Midbrain (tissue), 1 donor: Measurements from ENCODE around the gene IL22.

ENCODE experiments used
- DNase-seq: peaks from one replicate; lab custom pipeline; 2025; lab: John Stamatoyannopoulos, UW

IL22 gene

GRCh38 chr12:68264158-68264855 lies 10.9 kb upstream of the IL22 start:
- DNase-seq = no peak

- DNase-seq = no peak
Observed at GRCh38 chr12:68263366-68263765, 10.0 kb upstream of the IL22 start.

GRCh38 chr12:68261896-68262295 lies 8.5 kb upstream of the IL22 start:
- no peak for DNase-seq

GRCh38 chr12:68260153-68260552 lies 6.7 kb upstream of the IL22 start:
- DNase-seq = no peak

- no peak for DNase-seq
Observed at GRCh38 chr12:68259318-68259940, 6.0 kb upstream of the IL22 start.

- no peak for DNase-seq
Observed at GRCh38 chr12:68252077-68252476, 1.3 kb downstream of the IL22 start.

GRCh38 chr12:68250454-68250853 lies 3.0 kb downstream of the IL22 start:
- no peak for DNase-seq

GRCh38 chr12:68247785-68248184 lies 5.6 kb downstream of the IL22 start:
- DNase-seq = no peak

GRCh38 chr12:68246350-68246749 lies 7.1 kb downstream of the IL22 start:
- no peak for DNase-seq

- no peak for DNase-seq
Observed at GRCh38 chr12:68245180-68246021, 8.0 kb downstream of the IL22 start.

GRCh38 chr12:68242777-68243176 lies 10.6 kb downstream of the IL22 start:
- DNase-seq = no peak

- no peak for DNase-seq
Observed at GRCh38 chr12:68240975-68241374, 12.4 kb downstream of the IL22 start.

GRCh38 chr12:68240079-68240478 lies 13.3 kb downstream of the IL22 start:
- DNase-seq = no peak

GRCh38 chr12:68239309-68239982 lies 14.0 kb downstream of the IL22 start:
- no peak for DNase-seq

GRCh38 chr12:68237619-68238018 lies 15.8 kb downstream of the IL22 start:
- DNase-seq = no peak

- DNase-seq = no peak
Observed at GRCh38 chr12:68237078-68237477, 16.3 kb downstream of the IL22 start.

GRCh38 chr12:68236421-68237059 lies 16.9 kb downstream of the IL22 start:
- DNase-seq = no peak

- no peak for DNase-seq
Observed at GRCh38 chr12:68235576-68235975, 17.8 kb downstream of the IL22 start.

GRCh38 chr12:68234140-68234539 lies 19.3 kb downstream of the IL22 start:
- no peak for DNase-seq

GRCh38 chr12:68233498-68233897 lies 19.9 kb downstream of the IL22 start:
- no peak for DNase-seq

- no peak for DNase-seq
Observed at GRCh38 chr12:68231691-68232090, 21.7 kb downstream of the IL22 start.

GRCh38 chr12:68231229-68231628 lies 22.2 kb downstream of the IL22 start:
- no peak for DNase-seq
